ENCODE results near the gene CHP2.

DNA sequence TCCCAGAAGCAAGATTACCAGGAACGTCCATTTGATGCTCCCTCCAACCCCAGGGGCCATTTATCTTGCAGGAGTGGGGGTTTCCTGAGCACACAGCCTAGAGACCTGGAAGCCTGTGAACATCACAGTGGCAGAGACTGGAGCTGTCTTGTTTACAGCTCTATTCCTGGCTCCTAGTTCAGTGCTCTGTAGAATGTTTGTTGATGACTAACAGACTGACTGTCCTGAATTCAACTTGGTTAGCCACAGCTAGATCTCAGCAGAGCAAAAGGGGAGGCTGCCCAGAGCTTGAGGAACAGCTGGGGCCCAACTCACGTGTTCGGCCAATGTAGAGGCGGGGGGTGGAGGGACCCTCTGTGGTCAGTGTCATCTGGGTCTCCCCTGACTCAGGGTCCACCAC, 48.4 kb upstream of the CHP2 start:
- no peak for TF ChIP-seq POLR2A (IDR thresholded peaks at IDR 0.05)
- TF ChIP-seq, protein P1, sequence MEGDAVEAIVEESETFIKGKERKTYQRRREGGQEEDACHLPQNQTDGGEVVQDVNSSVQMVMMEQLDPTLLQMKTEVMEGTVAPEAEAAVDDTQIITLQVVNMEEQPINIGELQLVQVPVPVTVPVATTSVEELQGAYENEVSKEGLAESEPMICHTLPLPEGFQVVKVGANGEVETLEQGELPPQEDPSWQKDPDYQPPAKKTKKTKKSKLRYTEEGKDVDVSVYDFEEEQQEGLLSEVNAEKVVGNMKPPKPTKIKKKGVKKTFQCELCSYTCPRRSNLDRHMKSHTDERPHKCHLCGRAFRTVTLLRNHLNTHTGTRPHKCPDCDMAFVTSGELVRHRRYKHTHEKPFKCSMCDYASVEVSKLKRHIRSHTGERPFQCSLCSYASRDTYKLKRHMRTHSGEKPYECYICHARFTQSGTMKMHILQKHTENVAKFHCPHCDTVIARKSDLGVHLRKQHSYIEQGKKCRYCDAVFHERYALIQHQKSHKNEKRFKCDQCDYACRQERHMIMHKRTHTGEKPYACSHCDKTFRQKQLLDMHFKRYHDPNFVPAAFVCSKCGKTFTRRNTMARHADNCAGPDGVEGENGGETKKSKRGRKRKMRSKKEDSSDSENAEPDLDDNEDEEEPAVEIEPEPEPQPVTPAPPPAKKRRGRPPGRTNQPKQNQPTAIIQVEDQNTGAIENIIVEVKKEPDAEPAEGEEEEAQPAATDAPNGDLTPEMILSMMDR (IDR thresholded peaks at IDR 0.05) = no peak

Measured in sigmoid colon (tissue), 3 donors.